Raji (cell line): ENCODE data around the gene UROD.

Experiments used
- POLR2A ChIP-seq: IDR thresholded peaks from 2 replicates; pipeline ENCODE4 v1.6.1; 2011; ENCODE audit warnings: low read depth, low read length, control low read depth; ENCODE audit not compliant: insufficient read depth

UROD gene

GRCh38 chr1:45005761-45006160 is 6.3 kb upstream of the UROD start:
- no peak for TF ChIP-seq POLR2A

GRCh38 chr1:45007311-45007710 is 4.7 kb upstream of the UROD start:
- no peak for TF ChIP-seq POLR2A

GRCh38 chr1:45008076-45008475 is 4.0 kb upstream of the UROD start:
- TF ChIP-seq POLR2A = no peak

GRCh38 chr1:45008516-45008915 is 3.5 kb upstream of the UROD start:
- no peak for TF ChIP-seq POLR2A

- TF ChIP-seq POLR2A = no peak
Observed at GRCh38 chr1:45009296-45009865, 2.7 kb upstream of the UROD start.

GRCh38 chr1:45009956-45010854 is 1.8 kb upstream of the UROD start:
- no peak for TF ChIP-seq POLR2A

GRCh38 chr1:45010855-45011811 is 921 bp upstream of the UROD start, which contains the start of gene HECTD3:
TSS of gene HECTD3 (minus strand) at chr1:45011324. CDS start at chr1:45011257, 67 bp downstream.
- peak; percentile 79 for TF ChIP-seq POLR2A

- no peak for TF ChIP-seq POLR2A
Observed at GRCh38 chr1:45012639-45013278, 705 bp downstream of the UROD start.

- no peak for TF ChIP-seq POLR2A
Observed at GRCh38 chr1:45013551-45014209, 1.6 kb downstream of the UROD start.

GRCh38 chr1:45014321-45015028 is 2.4 kb downstream of the UROD start:
- no peak for TF ChIP-seq POLR2A

- no peak for TF ChIP-seq POLR2A
Observed at GRCh38 chr1:45015683-45016082, 3.6 kb downstream of the UROD start.

- TF ChIP-seq POLR2A = no peak
Observed at GRCh38 chr1:45016090-45016697, 4.1 kb downstream of the UROD start.

- TF ChIP-seq POLR2A = no peak
Observed at GRCh38 chr1:45016767-45017166, 4.7 kb downstream of the UROD start.
